Measurements from ENCODE around the gene APMAP.

APMAP gene, protein sequence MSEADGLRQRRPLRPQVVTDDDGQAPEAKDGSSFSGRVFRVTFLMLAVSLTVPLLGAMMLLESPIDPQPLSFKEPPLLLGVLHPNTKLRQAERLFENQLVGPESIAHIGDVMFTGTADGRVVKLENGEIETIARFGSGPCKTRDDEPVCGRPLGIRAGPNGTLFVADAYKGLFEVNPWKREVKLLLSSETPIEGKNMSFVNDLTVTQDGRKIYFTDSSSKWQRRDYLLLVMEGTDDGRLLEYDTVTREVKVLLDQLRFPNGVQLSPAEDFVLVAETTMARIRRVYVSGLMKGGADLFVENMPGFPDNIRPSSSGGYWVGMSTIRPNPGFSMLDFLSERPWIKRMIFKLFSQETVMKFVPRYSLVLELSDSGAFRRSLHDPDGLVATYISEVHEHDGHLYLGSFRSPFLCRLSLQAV

GRCh38 chr20:24992487-24993205 lies at the start of gene APMAP:
TSS of gene APMAP (minus strand) at chr20:24992751. CDS start at chr20:24992688, 63 bp downstream.
- peak; percentile 97 for DNase-seq

DNA sequence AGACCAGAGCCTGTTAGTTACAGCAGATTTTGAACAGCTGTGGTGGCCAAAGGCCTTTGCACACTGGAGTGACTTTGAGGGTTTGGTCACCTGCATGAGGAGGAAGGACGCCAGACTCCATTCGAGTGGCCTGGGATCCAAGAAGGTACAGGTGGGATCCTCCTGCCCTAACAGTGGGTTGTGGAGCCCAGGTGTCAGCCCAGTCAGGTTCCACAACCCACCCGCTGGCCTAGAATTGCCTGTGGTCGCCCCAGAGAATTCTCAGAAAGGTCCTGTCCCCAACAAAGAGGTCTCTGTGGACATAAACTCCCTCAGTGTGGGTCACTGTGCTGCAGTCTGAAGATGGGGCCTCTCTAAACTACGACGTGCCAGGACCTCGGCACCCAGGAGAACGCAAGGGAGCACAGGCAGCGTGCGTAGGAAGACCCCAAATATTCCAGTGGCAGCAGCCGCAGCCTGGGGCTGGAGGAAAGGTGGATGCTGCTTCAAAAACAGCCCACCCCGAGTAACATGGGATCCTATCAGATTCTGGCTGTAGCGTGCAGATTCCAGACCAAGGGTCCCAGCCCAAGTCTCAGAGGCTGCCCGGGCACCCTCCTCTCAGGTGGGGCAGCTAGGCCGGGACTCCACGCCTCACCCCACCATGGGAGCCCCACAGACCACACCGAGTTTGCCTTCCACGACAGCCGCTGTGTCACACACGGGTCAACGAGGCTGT lies 49.4 kb upstream of the APMAP start:
- no peak for DNase-seq

- DNase-seq, result peak; percentile 75
Observed at GRCh38 chr20:25040438-25040831, 47.9 kb upstream of the APMAP start.

GRCh38 chr20:25039697-25040437 lies 47.3 kb upstream of the APMAP start:
- DNase-seq, result peak; percentile 86

- DNase-seq, result no peak
Observed at GRCh38 chr20:25038591-25039015, 46.1 kb upstream of the APMAP start.

DNA sequence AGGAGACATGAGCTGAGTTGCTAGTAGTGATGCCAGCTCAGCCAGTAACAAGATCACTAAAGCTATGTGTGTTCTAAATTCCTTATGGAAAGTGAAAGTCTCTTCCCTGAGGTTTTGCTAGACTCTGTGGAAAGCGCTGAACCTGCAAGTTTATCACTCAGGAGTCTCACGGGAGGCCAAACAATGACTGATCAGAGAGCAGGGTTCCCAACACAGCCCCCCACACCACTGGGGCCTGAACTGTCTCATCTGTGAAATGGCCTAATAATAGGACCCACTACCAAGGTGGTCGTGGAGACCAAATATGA lies 45.5 kb upstream of the APMAP start:
- no peak for DNase-seq

GRCh38 chr20:25037288-25038102 lies 44.9 kb upstream of the APMAP start:
- DNase-seq, result no peak

DNA sequence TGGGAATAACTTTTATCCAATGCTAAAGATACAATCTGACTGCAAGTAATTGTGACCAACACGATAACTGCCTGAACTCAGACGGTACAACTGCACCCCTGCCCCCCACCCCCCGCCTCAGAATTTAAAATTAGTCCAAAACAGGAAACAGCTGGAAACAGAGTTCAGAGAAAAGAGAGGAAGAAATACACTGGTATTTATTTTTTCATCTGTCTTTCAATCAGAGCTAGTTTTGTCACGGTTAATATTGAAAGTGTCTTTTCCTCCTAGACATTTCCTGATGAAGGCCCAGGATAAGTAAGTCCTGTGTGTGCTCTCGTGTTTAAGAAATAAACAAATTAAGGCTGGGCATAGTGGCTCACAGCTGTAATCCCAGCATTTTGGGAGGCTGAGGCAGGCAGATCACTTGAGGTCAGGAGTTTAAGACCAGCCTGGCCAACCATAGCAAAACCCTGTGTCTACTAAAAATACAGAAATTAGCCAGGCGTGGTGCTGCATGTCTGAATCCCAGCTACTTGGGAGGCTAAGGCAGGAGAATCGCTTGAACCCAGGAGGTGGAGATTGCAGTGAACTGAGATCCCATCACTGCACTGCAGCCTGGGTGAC lies 43.9 kb upstream of the APMAP start:
- DNase-seq, result no peak

DNA sequence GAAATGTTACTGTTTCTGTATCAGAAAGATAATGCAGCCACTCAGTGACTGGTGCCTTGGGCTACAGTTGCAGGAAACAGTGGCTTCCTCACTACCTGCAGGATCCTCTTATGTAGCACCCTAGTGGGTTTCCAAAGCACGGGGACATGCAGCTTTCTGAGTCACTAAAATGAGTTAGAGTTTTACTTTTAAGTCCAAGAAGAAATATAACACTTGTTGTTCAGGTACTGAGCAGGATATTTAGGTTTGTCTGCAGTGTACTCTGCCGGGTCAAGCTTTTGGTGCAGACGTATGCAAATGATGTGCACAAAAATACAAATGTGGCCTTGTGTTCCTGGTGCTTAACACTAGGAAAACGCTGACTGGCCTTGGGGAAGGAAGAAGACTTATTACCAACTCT lies 43.4 kb upstream of the APMAP start:
- DNase-seq, result no peak

GRCh38 chr20:25033924-25034300 lies 41.4 kb upstream of the APMAP start:
- no peak for DNase-seq

GRCh38 chr20:25033265-25033923 lies 40.8 kb upstream of the APMAP start:
- DNase-seq, result no peak

GRCh38 chr20:25032478-25033264 lies 40.1 kb upstream of the APMAP start:
- DNase-seq, result peak; percentile 64

DNA sequence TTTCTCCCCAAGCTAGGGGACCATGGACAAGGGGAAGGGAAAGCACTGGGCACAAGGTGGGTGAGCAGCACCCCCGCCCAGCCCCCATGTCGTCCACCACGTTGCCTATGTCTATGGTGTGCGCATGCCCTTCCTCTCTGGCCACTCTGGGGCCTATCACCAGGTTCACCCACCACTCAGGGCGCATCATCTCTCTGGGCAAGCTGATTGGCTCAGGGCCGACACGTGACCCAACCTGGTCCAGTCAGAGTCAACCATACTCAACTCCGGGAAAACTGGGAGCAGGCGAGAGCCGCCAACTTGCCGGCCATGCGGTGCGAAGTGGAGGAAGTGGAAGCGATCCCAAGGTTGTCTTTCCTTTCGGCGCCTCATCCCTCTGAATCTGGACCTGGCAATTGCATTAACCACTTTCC lies 39.5 kb upstream of the APMAP start:
- DNase-seq, result no peak

DNA sequence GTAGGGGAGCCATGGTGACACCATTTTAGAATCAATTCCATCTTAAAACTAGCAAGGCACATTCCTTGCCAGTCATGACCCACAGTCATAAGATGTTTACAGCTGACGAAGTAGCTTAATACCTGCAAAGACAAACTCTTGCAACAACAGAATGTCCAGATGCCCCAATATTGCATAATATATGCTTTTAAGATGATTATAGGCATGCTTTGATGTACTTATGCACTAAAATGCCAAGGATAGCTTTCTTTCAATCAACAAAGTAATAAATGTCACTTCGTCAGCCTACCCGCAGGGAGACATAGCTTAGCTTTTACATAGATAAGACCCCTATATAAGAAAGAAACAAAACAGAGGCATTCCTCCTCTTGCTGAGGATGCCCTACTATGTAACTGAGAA lies 38.7 kb upstream of the APMAP start:
- DNase-seq, result no peak

DNA sequence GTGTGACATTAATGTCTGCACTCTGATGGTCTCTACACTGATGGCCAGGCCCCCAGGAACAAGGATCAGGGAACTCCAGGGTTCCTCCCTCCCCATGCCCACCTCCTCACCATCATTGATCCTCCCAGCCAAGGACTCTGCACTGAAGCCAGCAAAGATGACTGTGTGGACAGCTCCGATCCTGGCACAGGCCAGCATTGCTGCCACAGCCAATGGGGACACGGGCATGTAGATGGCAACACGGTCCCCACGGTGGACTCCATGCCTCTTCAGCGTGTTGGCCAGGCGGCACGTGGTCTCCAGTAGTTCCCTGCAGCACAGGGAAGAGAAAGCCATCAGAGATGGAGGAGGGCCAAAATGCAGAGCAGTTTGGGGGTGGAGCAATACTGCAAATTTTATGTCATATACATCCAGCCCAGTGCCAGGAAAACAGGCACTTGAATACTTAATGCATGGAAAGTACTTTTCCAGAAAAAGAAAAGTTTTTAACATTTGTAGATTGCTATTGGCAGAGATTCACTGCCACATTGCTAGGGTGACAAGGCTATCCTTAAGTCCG lies 38.2 kb upstream of the APMAP start:
- DNase-seq, result no peak

GRCh38 chr20:25030007-25030648 lies 37.6 kb upstream of the APMAP start:
- DNase-seq, result no peak

GRCh38 chr20:25025986-25026605 lies 33.5 kb upstream of the APMAP start:
- DNase-seq, result peak; percentile 7

- peak; percentile 15 for DNase-seq
Observed at GRCh38 chr20:25025091-25025861, 32.7 kb upstream of the APMAP start.
